Hepatic stellate cell (primary cell): Measurements from ENCODE around the gene WDR75.
"Not testable (repeated sequence)": the region's sequence is repeated elsewhere in the genome, so short reads cannot be mapped to it uniquely, and the experiment has no call there.

Source experiments
- DNase-seq: peaks from one replicate; pipeline ENCODE4 v3.0.0; 2011; ENCODE audit warnings: low spot score

WDR75 gene

GRCh38 chr2:189440947-189441708, at the start of gene WDR75:
TSS of gene WDR75 (plus strand) at chr2:189441474. CDS start at chr2:189441493, 19 bp downstream.
- peak; percentile 86 for DNase-seq

- peak; percentile 28 for DNase-seq
Observed at GRCh38 chr2:189393440-189394111, 47.7 kb upstream of the WDR75 start.

GRCh38 chr2:189394525-189394924, 46.7 kb upstream of the WDR75 start:
- DNase-seq, result no peak

DNA sequence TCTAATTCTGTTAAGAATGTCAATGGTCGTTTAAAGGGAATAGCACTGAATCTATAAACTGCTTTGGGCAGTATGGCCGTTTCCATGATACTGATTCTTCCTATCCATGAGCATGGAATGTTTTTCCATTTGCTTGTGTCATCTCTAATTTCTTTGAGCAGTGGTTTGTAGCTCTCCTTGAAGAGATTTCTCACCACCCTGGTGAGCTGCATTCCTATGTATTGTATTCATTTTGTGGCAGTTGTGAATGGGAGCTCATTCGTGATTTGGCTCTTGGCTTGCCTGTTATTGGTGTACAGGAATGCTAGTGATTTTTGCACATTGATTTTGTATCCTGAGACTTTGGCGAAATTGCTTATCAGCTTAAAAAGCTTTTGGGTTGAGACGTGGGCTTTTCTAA, 38.3 kb upstream of the WDR75 start:
- no peak for DNase-seq

- DNase-seq, result no peak
Observed at GRCh38 chr2:189406586-189407233, 34.6 kb upstream of the WDR75 start.

DNA sequence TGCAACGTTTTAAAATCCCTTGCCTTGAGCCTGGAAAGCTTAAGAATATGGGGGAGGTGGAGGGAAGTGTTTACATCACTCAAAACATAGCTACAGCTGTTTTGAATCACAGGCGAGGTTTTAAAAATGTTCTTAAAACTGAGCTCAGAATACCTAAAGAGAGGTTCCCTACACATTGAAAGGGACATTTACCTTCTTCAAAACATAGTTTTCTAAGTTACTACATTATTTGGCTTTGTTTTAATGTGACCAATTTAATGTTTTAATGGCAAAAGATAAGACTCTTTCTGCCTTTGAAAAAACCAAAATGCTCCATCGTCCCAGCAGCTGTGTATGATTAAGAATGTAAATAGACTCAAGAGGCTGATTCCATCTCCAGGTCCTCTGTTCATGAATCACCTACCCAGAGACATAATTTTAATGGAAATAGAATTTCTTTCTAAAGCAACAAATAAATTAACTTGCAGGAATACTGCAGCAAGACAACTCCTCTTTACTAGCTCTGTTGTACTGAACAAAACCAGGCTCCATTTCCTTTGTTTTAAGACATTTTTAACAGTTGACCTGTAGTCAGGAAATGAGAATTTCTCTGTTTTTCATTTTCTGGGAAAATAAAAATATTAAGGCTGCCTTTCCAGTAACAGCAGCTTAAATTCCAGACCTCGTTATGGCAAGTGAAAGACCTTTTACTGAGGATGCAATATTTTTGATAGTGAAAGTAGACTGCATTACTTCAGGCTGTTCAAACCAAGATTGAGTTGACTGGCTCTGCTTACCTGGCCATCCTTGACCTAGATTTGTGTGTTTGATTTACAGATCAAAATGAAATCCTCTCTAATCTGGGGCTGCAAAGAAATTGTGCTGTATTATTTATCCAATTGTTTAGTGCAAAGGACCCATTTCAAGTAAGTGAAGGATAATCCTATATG, 33.7 kb upstream of the WDR75 start:
- peak; percentile 38 for DNase-seq

DNA sequence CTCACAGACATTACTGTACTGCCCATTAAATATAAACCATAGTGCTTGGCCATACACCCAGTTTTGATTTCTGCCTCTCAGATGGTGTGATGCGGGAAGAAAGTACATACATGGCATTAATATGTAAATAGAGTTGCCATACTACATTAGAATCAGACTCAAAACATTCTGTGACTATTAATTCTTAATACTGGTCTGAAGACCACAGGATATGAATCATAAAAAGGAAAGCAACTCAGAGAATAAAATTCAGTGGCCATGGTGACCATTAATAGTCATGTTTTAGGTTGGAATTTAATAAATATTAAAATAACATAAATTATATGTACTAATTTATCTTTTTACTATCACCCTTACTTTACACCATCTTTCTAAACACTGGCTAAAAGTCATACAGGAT, 33.0 kb upstream of the WDR75 start:
- no peak for DNase-seq

DNA sequence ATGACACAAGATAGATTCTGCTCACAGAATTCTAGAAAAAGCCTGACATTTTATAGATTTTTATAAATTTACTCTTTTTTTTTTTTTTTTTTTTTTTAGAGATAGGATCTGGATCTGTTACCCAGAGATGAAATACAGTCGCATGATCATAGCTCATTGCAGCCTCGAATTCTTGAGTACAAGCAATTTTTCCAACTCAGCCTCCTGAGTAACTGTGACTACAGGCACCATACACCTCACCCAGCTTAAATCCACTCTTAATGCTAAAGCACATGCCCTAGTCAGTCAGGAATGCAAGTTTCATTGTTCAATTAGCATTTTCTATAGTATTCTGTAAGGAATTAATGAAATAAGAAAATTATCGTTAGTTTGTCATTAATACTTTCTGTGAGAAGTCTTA, 32.1 kb upstream of the WDR75 start:
- no peak for DNase-seq

GRCh38 chr2:189409647-189410046, 31.6 kb upstream of the WDR75 start:
- DNase-seq, result no peak

- peak; percentile 31 for DNase-seq
Observed at GRCh38 chr2:189411860-189412259, 29.4 kb upstream of the WDR75 start.

DNA sequence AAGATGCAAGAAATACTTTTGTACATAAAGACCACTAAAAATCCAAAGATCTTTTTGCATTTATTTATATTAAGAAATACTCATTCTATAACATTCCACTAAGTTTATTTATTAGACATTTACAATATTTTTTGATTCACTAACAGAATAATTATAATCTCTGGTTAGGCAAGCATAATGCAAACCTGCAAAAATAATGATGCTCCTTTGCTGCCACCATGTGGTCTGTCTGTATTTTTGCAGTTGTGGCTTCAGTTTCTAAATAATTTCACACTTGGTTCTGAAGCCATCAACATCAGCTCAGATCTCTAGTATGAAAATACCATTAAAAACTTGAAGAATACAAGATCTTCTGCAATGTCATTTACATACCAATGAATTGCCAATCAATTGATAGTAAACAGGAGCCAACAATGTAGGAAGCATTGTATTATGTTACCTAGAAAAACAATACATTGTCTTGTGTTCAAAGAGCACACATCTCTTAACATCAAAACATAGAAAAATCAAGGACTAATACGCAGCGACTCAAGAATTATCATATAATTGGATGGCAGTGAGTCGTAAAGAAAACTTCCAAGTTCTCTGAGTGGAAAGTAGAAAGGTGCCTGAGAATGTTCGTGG, 28.8 kb upstream of the WDR75 start:
- no peak for DNase-seq

GRCh38 chr2:189413249-189413648, 28.0 kb upstream of the WDR75 start:
- DNase-seq, result no peak

GRCh38 chr2:189421644-189422043, 19.6 kb upstream of the WDR75 start:
- DNase-seq, result no peak

GRCh38 chr2:189424961-189425360, 16.3 kb upstream of the WDR75 start:
- DNase-seq, result no peak

- no peak for DNase-seq
Observed at GRCh38 chr2:189425676-189426075, 15.6 kb upstream of the WDR75 start.

- DNase-seq, result no peak
Observed at GRCh38 chr2:189426886-189427285, 14.4 kb upstream of the WDR75 start.

- no peak for DNase-seq
Observed at GRCh38 chr2:189427872-189428271, 13.4 kb upstream of the WDR75 start.

DNA sequence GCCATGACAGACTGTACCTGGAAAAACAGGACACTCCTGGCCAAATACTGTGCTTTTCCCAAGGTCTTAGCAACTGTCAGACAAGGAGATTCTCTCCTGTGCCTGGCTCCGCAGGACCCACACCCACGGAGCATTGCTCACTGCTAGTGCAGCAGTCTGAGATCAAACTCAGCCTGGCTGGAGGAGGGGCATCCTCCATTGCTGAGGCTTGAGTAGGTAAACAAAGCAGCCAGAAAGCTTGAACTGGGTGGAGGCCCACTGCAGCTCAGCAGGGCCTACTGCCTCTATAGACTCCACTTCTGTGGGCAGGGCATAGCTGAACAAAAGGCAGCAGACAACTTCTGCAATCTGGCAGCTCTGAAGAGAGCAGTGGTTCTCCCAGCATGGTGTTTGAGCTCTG, 10.8 kb upstream of the WDR75 start:
- DNase-seq, result not testable (repeated sequence)

GRCh38 chr2:189435803-189436202, 5.5 kb upstream of the WDR75 start:
- not testable (repeated sequence) for DNase-seq

GRCh38 chr2:189437926-189438325, 3.3 kb upstream of the WDR75 start:
- DNase-seq, result no peak

GRCh38 chr2:189439342-189439741, 1.9 kb upstream of the WDR75 start:
- DNase-seq, result no peak

DNA sequence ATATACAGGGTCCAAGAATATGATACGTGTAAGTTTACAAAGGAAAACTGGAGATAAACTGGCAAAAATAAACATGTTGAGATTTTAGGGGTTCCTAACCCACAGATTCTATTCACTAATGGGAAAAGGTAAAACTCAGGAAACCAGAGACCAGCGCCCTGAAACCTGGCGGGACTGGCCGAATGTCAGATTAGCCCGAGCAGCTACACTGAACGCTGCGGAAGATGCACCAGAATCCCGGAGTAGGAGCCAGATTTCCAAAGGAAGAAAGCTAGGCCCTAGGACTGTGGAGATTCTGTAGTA, 679 bp upstream of the WDR75 start:
- DNase-seq, result no peak
